ENCODE data around the gene TGFBR2.

DNA sequence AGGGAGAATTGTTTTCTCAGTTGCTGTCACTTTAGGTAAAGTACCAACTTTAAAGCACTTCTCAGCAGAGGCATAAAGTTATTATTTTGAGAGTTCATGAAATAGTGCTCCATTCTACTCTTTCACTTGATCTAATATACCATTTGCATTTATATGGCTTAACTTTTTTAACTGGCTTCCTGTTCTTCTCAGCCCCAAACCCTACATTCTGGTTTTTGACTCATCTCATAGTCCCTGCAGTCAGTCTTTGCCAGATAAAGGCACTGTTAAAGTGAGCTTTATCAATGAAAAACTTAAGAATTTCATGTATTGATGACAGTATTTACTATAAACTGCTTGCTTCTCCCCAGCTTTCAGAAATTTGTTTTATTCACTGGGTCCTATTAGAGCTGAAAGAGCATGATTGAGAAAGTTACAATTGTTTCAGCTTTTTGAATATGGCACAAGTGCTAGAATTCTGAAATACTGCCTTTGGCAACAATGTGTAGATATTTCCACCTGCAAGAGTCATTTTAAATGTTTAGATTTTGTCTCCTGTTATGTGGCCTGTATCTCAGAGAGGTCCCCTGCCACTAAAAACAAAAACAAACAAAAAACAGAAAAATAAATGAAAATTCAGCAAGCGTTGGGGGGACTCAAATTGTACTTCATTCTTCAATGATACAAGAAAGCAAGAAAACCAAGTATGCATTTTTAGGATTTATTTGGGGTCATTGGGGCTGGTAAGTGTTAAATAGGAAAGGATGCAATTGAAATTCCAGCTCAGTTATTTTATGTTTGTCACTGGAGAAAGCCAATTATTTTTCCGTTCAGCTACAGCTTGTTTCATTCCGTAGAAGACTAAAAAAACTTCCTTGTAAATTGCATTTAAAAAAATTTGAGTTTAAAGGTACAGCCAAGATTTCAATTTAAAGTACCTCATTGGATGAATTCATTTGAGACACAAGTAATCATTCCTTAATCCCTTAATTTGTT, 28.6 kb downstream of the TGFBR2 start:
- TF ChIP-seq, protein P1, sequence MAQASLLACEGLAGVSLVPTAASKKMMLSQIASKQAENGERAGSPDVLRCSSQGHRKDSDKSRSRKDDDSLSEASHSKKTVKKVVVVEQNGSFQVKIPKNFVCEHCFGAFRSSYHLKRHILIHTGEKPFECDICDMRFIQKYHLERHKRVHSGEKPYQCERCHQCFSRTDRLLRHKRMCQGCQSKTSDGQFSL (CRISPR knock-in tag; IDR thresholded peaks at IDR 0.05): no peak
- TF ChIP-seq HES4 (CRISPR knock-in tag; IDR thresholded peaks at IDR 0.05; ENCODE audit: borderline replicate concordance): no peak
- TF ChIP-seq TRIM24 (CRISPR knock-in tag; IDR thresholded peaks at IDR 0.05): no peak
- TF ChIP-seq BCL6 (CRISPR knock-in tag; IDR thresholded peaks at IDR 0.05): no peak

Measured in HepG2 (cell line).